ENCODE data around the gene POM121.
"Not testable (repeated sequence)": the region's sequence is repeated elsewhere in the genome, so short reads cannot be mapped to it uniquely, and the experiment has no call there.

POM121 gene

GRCh38 chr7:72924733-72925545 lies at the start of gene POM121:
Gene POM121 (plus strand): TSS chr7:72925095. CDS start chr7:72925122, 27 bp downstream.
- peak; percentile 83 for DNase-seq

- peak; percentile 84 for DNase-seq
Observed at GRCh38 chr7:72879079-72879736, 45.7 kb upstream of the POM121 start.

- DNase-seq, result peak; percentile 41
Observed at GRCh38 chr7:72879737-72880215, 45.1 kb upstream of the POM121 start.

- not testable (repeated sequence) for DNase-seq
Observed at GRCh38 chr7:72891750-72892149, 33.1 kb upstream of the POM121 start.

GRCh38 chr7:72904740-72905139 lies 20.2 kb upstream of the POM121 start:
- DNase-seq, result not testable (repeated sequence)

- DNase-seq, result not testable (repeated sequence)
Observed at GRCh38 chr7:72908422-72908821, 16.5 kb upstream of the POM121 start.

GRCh38 chr7:72911395-72911794 lies 13.5 kb upstream of the POM121 start:
- DNase-seq, result not testable (repeated sequence)

GRCh38 chr7:72913750-72914149 lies 11.1 kb upstream of the POM121 start:
- peak; percentile 17 for DNase-seq

GRCh38 chr7:72914756-72915525 lies 10.0 kb upstream of the POM121 start:
- peak; percentile 64 for DNase-seq

GRCh38 chr7:72919256-72919775 lies 5.6 kb upstream of the POM121 start:
- no peak for DNase-seq

- DNase-seq, result no peak
Observed at GRCh38 chr7:72924386-72924732, 536 bp upstream of the POM121 start.

- no peak for DNase-seq
Observed at GRCh38 chr7:72925546-72926120, 738 bp downstream of the POM121 start.

- DNase-seq, result not testable (repeated sequence)
Observed at GRCh38 chr7:72927791-72928190, 2.9 kb downstream of the POM121 start.

- DNase-seq, result not testable (repeated sequence)
Observed at GRCh38 chr7:72928216-72928615, 3.3 kb downstream of the POM121 start.

GRCh38 chr7:72942022-72942705 lies 17.3 kb downstream of the POM121 start:
- not testable (repeated sequence) for DNase-seq

GRCh38 chr7:72942956-72943355 lies 18.1 kb downstream of the POM121 start:
- DNase-seq, result not testable (repeated sequence)

GRCh38 chr7:72944937-72945336 lies 20.0 kb downstream of the POM121 start:
- DNase-seq, result not testable (repeated sequence)

- DNase-seq, result not testable (repeated sequence)
Observed at GRCh38 chr7:72945597-72945996, 20.7 kb downstream of the POM121 start.

GRCh38 chr7:72946130-72946745 lies 21.3 kb downstream of the POM121 start:
- not testable (repeated sequence) for DNase-seq

- DNase-seq, result not testable (repeated sequence)
Observed at GRCh38 chr7:72948714-72949113, 23.8 kb downstream of the POM121 start.

GRCh38 chr7:72949276-72949675 lies 24.4 kb downstream of the POM121 start:
- DNase-seq, result not testable (repeated sequence)

Measured in stimulated activated CD4-positive, alpha-beta T cell treated with anti-CD3 and anti-CD28 coated beads, Interleukin-1b, Interleukin-23, amount 100 ng/mL, for 48 hours (primary cell).